Peyer's patch (tissue), 4 donors: ENCODE results near the gene MACROD2.

Source experiments
- POLR2A ChIP-seq, 2 donors: fragments of 450-650 bp; IDR thresholded peaks; one replicate each; pipeline ENCODE4 v1.5.1; 2017; ENCODE audit warnings: antibody characterized with exemption in 2 of 2, mild to moderate bottlenecking in 2 of 2, moderate library complexity in 2 of 2
- TF ChIP-seq, protein P1 (sequence below), 6 experiments: fragments of 450-650 bp in 4 of 6; fragments of 200-600 bp in 2 of 6; sonication (generic) in 1 of 6; IDR thresholded peaks; one replicate each; pipeline ENCODE4 v1.5.1; 2017 to 2019; ENCODE audit warnings: antibody characterized with exemption in 6 of 6, mild to moderate bottlenecking in 3 of 6, moderate library complexity in 1 of 6

DNA sequence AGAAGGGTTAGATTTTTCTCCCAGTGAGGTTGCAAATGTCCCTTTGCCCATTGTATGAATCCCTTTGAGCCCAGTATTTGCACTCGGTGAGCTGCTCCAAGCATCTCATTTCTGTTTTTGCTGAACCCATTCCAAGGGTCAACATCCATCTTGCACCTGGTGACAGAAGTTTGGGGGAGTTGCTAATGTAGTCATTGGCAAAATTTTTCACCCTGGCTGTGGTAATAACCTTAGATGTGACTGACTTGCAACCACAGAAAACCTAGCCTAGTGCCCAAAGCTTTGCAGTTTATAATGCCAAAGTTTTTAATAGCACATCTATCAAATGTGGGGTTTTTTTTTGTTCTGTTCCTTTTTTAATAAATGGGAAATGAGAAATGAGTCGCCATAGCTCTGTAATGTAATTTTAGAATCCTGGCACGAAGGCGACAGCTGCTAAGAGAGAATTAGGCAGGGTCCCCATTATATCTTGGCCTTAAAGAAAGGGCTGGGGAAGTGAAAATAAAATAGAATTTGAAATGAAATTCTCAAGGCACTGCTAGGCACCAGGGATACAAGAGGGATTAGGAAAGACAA, 1895.2 kb downstream of the MACROD2 start:
- TF ChIP-seq, protein P1, sequence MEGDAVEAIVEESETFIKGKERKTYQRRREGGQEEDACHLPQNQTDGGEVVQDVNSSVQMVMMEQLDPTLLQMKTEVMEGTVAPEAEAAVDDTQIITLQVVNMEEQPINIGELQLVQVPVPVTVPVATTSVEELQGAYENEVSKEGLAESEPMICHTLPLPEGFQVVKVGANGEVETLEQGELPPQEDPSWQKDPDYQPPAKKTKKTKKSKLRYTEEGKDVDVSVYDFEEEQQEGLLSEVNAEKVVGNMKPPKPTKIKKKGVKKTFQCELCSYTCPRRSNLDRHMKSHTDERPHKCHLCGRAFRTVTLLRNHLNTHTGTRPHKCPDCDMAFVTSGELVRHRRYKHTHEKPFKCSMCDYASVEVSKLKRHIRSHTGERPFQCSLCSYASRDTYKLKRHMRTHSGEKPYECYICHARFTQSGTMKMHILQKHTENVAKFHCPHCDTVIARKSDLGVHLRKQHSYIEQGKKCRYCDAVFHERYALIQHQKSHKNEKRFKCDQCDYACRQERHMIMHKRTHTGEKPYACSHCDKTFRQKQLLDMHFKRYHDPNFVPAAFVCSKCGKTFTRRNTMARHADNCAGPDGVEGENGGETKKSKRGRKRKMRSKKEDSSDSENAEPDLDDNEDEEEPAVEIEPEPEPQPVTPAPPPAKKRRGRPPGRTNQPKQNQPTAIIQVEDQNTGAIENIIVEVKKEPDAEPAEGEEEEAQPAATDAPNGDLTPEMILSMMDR (IDR thresholded peaks at IDR 0.05) = no peak
- no peak for TF ChIP-seq POLR2A (IDR thresholded peaks at IDR 0.05)
